NCI-H187 treated with DMSO at 0.1 percent for 48 hours (cell line): ENCODE data around the gene OBSL1.

Source experiments
- DNase-seq: peaks from one replicate; lab custom pipeline; 2025; lab: John Stamatoyannopoulos, UW

The OBSL1 gene

GRCh38 chr2:219565130-219566080, 5.9 kb downstream of the OBSL1 start:
- DNase-seq = no peak

- DNase-seq = no peak
These were observed 7.9 kb downstream of the OBSL1 start for GRCh38 chr2:219563271-219563928.

GRCh38 chr2:219562049-219563020, 9.0 kb downstream of the OBSL1 start:
- DNase-seq = no peak

- DNase-seq = no peak
These were observed 9.9 kb downstream of the OBSL1 start for GRCh38 chr2:219561179-219562048.

GRCh38 chr2:219560893-219561178, 10.5 kb downstream of the OBSL1 start:
- no peak for DNase-seq

GRCh38 chr2:219560037-219560892, 11.1 kb downstream of the OBSL1 start:
- DNase-seq = no peak

- no peak for DNase-seq
These were observed 12.0 kb downstream of the OBSL1 start for GRCh38 chr2:219559156-219559915.

- no peak for DNase-seq
These were observed 13.3 kb downstream of the OBSL1 start for GRCh38 chr2:219557791-219558785.

- no peak for DNase-seq
These were observed 14.0 kb downstream of the OBSL1 start for GRCh38 chr2:219557320-219557719.

- DNase-seq = no peak
These were observed 14.9 kb downstream of the OBSL1 start for GRCh38 chr2:219556413-219556812.

- DNase-seq = no peak
These were observed 15.4 kb downstream of the OBSL1 start for GRCh38 chr2:219555956-219556355.

GRCh38 chr2:219554350-219554749, 17.0 kb downstream of the OBSL1 start:
- no peak for DNase-seq

GRCh38 chr2:219553463-219553963, 17.8 kb downstream of the OBSL1 start:
- DNase-seq = no peak

GRCh38 chr2:219553168-219553417, 18.2 kb downstream of the OBSL1 start:
- no peak for DNase-seq

GRCh38 chr2:219552382-219553167, 18.8 kb downstream of the OBSL1 start:
- DNase-seq = no peak

- no peak for DNase-seq
These were observed 19.6 kb downstream of the OBSL1 start for GRCh38 chr2:219551441-219552381.
